Brain microvascular endothelial cell (primary cell): ENCODE results near the gene PRKCH.

Experiments used
- DNase-seq: peaks from one replicate; pipeline ENCODE4 v3.0.0-alpha.2; 2020
- H3K27ac ChIP-seq: fragments of 250-450 bp; sonication (Bioruptor Pico); 2 replicates; pipeline ENCODE4 v1.5.1; 2020; ENCODE audit warnings: mild to moderate bottlenecking, moderate library complexity
- H3K27me3 ChIP-seq: fragments of 250-450 bp; sonication (Bioruptor Pico); replicated peaks from 2 replicates; pipeline ENCODE4 v1.5.1; 2020; ENCODE audit warnings: mild to moderate bottlenecking
- H3K36me3 ChIP-seq: fragments of 250-450 bp; sonication (Bioruptor Pico); replicated peaks from 2 replicates; pipeline ENCODE4 v1.5.1; 2020; ENCODE audit warnings: mild to moderate bottlenecking
- H3K4me3 ChIP-seq: 2 replicates; pipeline ENCODE4 v1.5.1; 2011; ENCODE audit warnings: low read depth, mild to moderate bottlenecking, control low read depth, low read length, moderate library complexity
- CTCF ChIP-seq: IDR thresholded peaks from 2 replicates; pipeline ENCODE4 v1.5.1; 2011; ENCODE audit warnings: low read depth, mild to moderate bottlenecking, moderate library complexity, low read length, control low read depth, inconsistent platforms; ENCODE audit errors: missing control alignments
- in situ Hi-C: cut with HindIII; loops from 2 replicates; pipeline ENCODE4 v1.10.0; 2017; ENCODE audit warnings: low sequenced_read_pairs, low pct_ligation_motif_present

Gene PRKCH

GRCh38 chr14:61280526-61281185 lies 40.7 kb upstream of the PRKCH start:
- Histone ChIP-seq H3K4me3 (peak overlapping the region; percentile 51), H3K27ac (no peak overlapping the region), H3K36me3 (no peaks in the 10 kb centered on the region), H3K27me3 (no peaks in the 10 kb centered on the region)
- peak; percentile 25 for DNase-seq
- peak; percentile 42 for TF ChIP-seq CTCF
- in situ Hi-C loops = no loop called here

- TF ChIP-seq CTCF = no peak
- in situ Hi-C loops = no loop called here
- Histone ChIP-seq H3K36me3 (no peaks in the 10 kb centered on the region), H3K27ac (no peak within 1 kb of the TSS), H3K4me3 (peak within 1 kb of the TSS; percentile 51), H3K27me3 (no peaks in the 10 kb centered on the region)
- no peak for DNase-seq
Measured at GRCh38 chr14:61281186-61281947, 40.0 kb upstream of the PRKCH start, which contains the start of gene TMEM30B. Gene TMEM30B (minus strand): TSS chr14:61281338. CDS start chr14:61281147, 191 bp downstream.

- no peak overlapping the region for H3K27ac ChIP-seq
- no peak overlapping the region for H3K4me3 ChIP-seq
- no peak for DNase-seq
- no peak for TF ChIP-seq CTCF
- no peaks in the 10 kb centered on the region for H3K27me3 ChIP-seq
- in situ Hi-C loops = no loop called here
- H3K36me3 ChIP-seq = no peaks in the 10 kb centered on the region
Measured at GRCh38 chr14:61281948-61282275, 39.5 kb upstream of the PRKCH start.

- in situ Hi-C loops = no loop called here
- no peaks in the 10 kb centered on the region for H3K27me3 ChIP-seq
- H3K36me3 ChIP-seq = no peaks in the 10 kb centered on the region
- no peak for TF ChIP-seq CTCF
- DNase-seq = no peak
- no peak overlapping the region for H3K27ac ChIP-seq
- H3K4me3 ChIP-seq = no peak overlapping the region
Measured at GRCh38 chr14:61282746-61283145, 38.6 kb upstream of the PRKCH start.

GRCh38 chr14:61284001-61284400 lies 37.4 kb upstream of the PRKCH start:
- Histone ChIP-seq H3K36me3 (no peaks in the 10 kb centered on the region), H3K4me3 (no peak overlapping the region), H3K27me3 (no peaks in the 10 kb centered on the region), H3K27ac (no peak overlapping the region)
- DNase-seq = no peak
- TF ChIP-seq CTCF = no peak
- in situ Hi-C loops = no loop called here
